Measurements from ENCODE around the gene OR2F2. TPM values are rescaled to one million over a fixed set of nuclear protein-coding genes. Genes with fewer than 3 reads are reported as not detected.

The OR2F2 gene
- total RNA-seq, 2 experiments from 2014 or later: not detected

GRCh38 chr7:143910473-143911248 lies 24.4 kb upstream of the OR2F2 start:
- ChIA-PET CTCF (interaction anchor here (1.1 to 3.7 kb wide), 3 partner anchors 9 to 217 kb away, joined by 3 to 21 read pairs (median 3); partner anchors contain the start of gene TCAF1), POLR2A (interaction anchor here (1.1 to 1.3 kb wide), 2 partner anchors 9 to 19 kb away, joined by 3 to 4 read pairs; partner anchors contain the start of gene TCAF1)
- intact Hi-C loops (cut with micrococcal nuclease): no loop called here
- H3K4me3 Mint-ChIP-seq: no peak overlapping the region
- peaks cover 10% of the 10 kb centered on the region for H3K27me3 Mint-ChIP-seq
- peaks cover 18% of the 10 kb centered on the region for H3K4me1 Mint-ChIP-seq (ENCODE audit: low read depth)
- no peaks in the 10 kb centered on the region for H3K9me3 Mint-ChIP-seq
- DNase-seq (peak; percentile 18), ATAC-seq (peak; percentile 74)
- TF ChIP-seq CTCF (IDR thresholded peaks at IDR 0.05): no peak
- no peak overlapping the region for H3K27ac Mint-ChIP-seq
- no peaks in the 10 kb centered on the region for H3K36me3 Mint-ChIP-seq (ENCODE audit: low read depth)

- ChIA-PET CTCF (interaction anchor here (0.8 to 1.2 kb wide), 2 partner anchors 10 to 203 kb away, joined by 3 to 4 read pairs; no protein-coding TSS in a partner anchor), POLR2A (no interaction called here)
- TF ChIP-seq CTCF (IDR thresholded peaks at IDR 0.05): no peak
- Mint-ChIP-seq H3K4me3 (no peak overlapping the region), H3K36me3 (ENCODE audit: low read depth) (no peaks in the 10 kb centered on the region), H3K27ac (no peak overlapping the region), H3K27me3 (peaks cover 19% of the 10 kb centered on the region), H3K9me3 (no peaks in the 10 kb centered on the region), H3K4me1 (ENCODE audit: low read depth) (peaks cover 12% of the 10 kb centered on the region)
- intact Hi-C loops (cut with micrococcal nuclease): no loop called here
- peak; percentile 30 for ATAC-seq
- no peak for DNase-seq
Observed at GRCh38 chr7:143913945-143914615, 21.0 kb upstream of the OR2F2 start.

GRCh38 chr7:143914938-143915652 lies 19.9 kb upstream of the OR2F2 start:
- TF ChIP-seq CTCF (IDR thresholded peaks at IDR 0.05): no peak
- ATAC-seq (no peak), DNase-seq (no peak)
- Mint-ChIP-seq H3K27ac (no peak overlapping the region), H3K36me3 (ENCODE audit: low read depth) (no peaks in the 10 kb centered on the region), H3K4me3 (no peak overlapping the region), H3K27me3 (peaks cover 22% of the 10 kb centered on the region), H3K4me1 (ENCODE audit: low read depth) (peaks cover 12% of the 10 kb centered on the region), H3K9me3 (no peaks in the 10 kb centered on the region)
- intact Hi-C loops (cut with micrococcal nuclease): no loop called here
- CTCF ChIA-PET: interaction anchor here (1.2 kb wide), 1 partner anchor 11 kb away, joined by 4 read pairs; no protein-coding TSS in a partner anchor
- POLR2A ChIA-PET: no interaction called here

- intact Hi-C loops (cut with micrococcal nuclease): no loop called here
- ATAC-seq: no peak
- H3K27me3 Mint-ChIP-seq: peaks cover 23% of the 10 kb centered on the region
- no peak overlapping the region for H3K4me3 Mint-ChIP-seq
- DNase-seq: no peak
- H3K4me1 Mint-ChIP-seq (ENCODE audit: low read depth): peaks cover 9% of the 10 kb centered on the region
- no peak overlapping the region for H3K27ac Mint-ChIP-seq
- no peaks in the 10 kb centered on the region for H3K9me3 Mint-ChIP-seq
- H3K36me3 Mint-ChIP-seq (ENCODE audit: low read depth): no peaks in the 10 kb centered on the region
- ChIA-PET POLR2A (no interaction called here), CTCF (no interaction called here)
- TF ChIP-seq CTCF (IDR thresholded peaks at IDR 0.05): no peak
Observed at GRCh38 chr7:143924851-143925250, 10.2 kb upstream of the OR2F2 start.
